Neural crest cell (in vitro differentiated cells): ENCODE data around the gene STIM2. TPM values are rescaled to one million over a fixed set of nuclear protein-coding genes. Genes with fewer than 3 reads are reported as not detected.
"Not testable (repeated sequence)": the region's sequence is repeated elsewhere in the genome, so short reads cannot be mapped to it uniquely, and the experiment has no call there.

Experiments used
- DNase-seq: peaks from one replicate; pipeline ENCODE4 v3.0.0; 2021; ENCODE audit warnings: low read depth, mixed read lengths, low spot score
- H3K27ac Mint-ChIP-seq: one replicate; pipeline ENCODE4 v1.8.0; 2021; ENCODE audit warnings: mild to moderate bottlenecking, mixed read lengths; ENCODE audit not compliant: unreplicated experiment
- H3K27me3 Mint-ChIP-seq: 2 replicates; pipeline ENCODE4 v1.8.0; 2021; ENCODE audit warnings: low read depth, mild to moderate bottlenecking, mixed read lengths
- H3K36me3 Mint-ChIP-seq: 2 replicates; pipeline ENCODE4 v1.8.0; 2021; ENCODE audit warnings: low read depth, mild to moderate bottlenecking, mixed read lengths
- H3K4me1 Mint-ChIP-seq: 2 replicates; pipeline ENCODE4 v1.8.0; 2021; ENCODE audit warnings: mixed read lengths
- H3K4me3 Mint-ChIP-seq: one replicate; pipeline ENCODE4 v1.8.0; 2021; ENCODE audit warnings: mild to moderate bottlenecking, mixed read lengths
- H3K9me3 Mint-ChIP-seq: 2 replicates; pipeline ENCODE4 v1.8.0; 2021; ENCODE audit warnings: mixed read lengths
- CTCF ChIP-seq: fragments of 200-600 bp; sonication (generic); conservative IDR thresholded peaks from 2 replicates; pipeline ENCODE4 v1.5.0; 2021; ENCODE audit warnings: antibody characterized with exemption, mild to moderate bottlenecking
- long read RNA-seq: library from polyadenylated mRNA; unstranded; transcript quantifications from one replicate; pipeline ENCODE4 v2.0.0, GENCODE V29; 2020
- total RNA-seq: library from RNA; stranded (reverse); gene quantifications from 2 replicates; pipeline ENCODE4 v1.2.1, GENCODE V29; 2021

STIM2 gene
- total RNA-seq, result 30.5 and 31.5 TPM in 2 replicates
- long read RNA-seq, partial matches to known transcripts, result 7 of 14 reads
- long read RNA-seq, other reads (novel, unspliced or antisense), result 7 of 14 reads

GRCh38 chr4:26860157-26860921 lies at the start of gene STIM2:
Gene STIM2 (plus strand): TSS chr4:26860841.
- DNase-seq, result peak; percentile 97
- no peaks in the 10 kb centered on the region for H3K9me3 Mint-ChIP-seq
- peak; percentile 55 for TF ChIP-seq CTCF
- no peaks in the 10 kb centered on the region for H3K27me3 Mint-ChIP-seq
- H3K27ac Mint-ChIP-seq, result peak within 1 kb of the TSS; percentile 90
- no peaks in the 10 kb centered on the region for H3K36me3 Mint-ChIP-seq
- H3K4me1 Mint-ChIP-seq, result peaks cover 51% of the 10 kb centered on the region
- H3K4me3 Mint-ChIP-seq, result peak within 1 kb of the TSS; percentile 97

GRCh38 chr4:26811571-26811970 lies 49.1 kb upstream of the STIM2 start:
- peaks cover 27% of the 10 kb centered on the region for H3K4me1 Mint-ChIP-seq
- H3K4me3 Mint-ChIP-seq, H3K27ac Mint-ChIP-seq, H3K27me3 Mint-ChIP-seq, H3K9me3 Mint-ChIP-seq, DNase-seq, H3K36me3 Mint-ChIP-seq: not testable (repeated sequence)

GRCh38 chr4:26812049-26812714 lies 48.5 kb upstream of the STIM2 start:
- Mint-ChIP-seq H3K4me1 (peaks cover 32% of the 10 kb centered on the region), H3K27ac (peak overlapping the region; percentile 83), H3K36me3 (no peaks in the 10 kb centered on the region), H3K9me3 (peaks cover 8% of the 10 kb centered on the region), H3K27me3 (no peaks in the 10 kb centered on the region), H3K4me3 (no peak overlapping the region)
- no peak for DNase-seq
- no peak for TF ChIP-seq CTCF

GRCh38 chr4:26813698-26814097 lies 46.9 kb upstream of the STIM2 start:
- H3K9me3 Mint-ChIP-seq, result peaks cover 8% of the 10 kb centered on the region

GRCh38 chr4:26815199-26815598 lies 45.4 kb upstream of the STIM2 start:
- H3K9me3 Mint-ChIP-seq, result peaks cover 8% of the 10 kb centered on the region
- H3K4me3 Mint-ChIP-seq, result no peak overlapping the region
- no peaks in the 10 kb centered on the region for H3K27me3 Mint-ChIP-seq
- no peak overlapping the region for H3K27ac Mint-ChIP-seq
- no peaks in the 10 kb centered on the region for H3K36me3 Mint-ChIP-seq
- DNase-seq, result no peak
- H3K4me1 Mint-ChIP-seq, result peaks cover 39% of the 10 kb centered on the region
- TF ChIP-seq CTCF, result no peak

More at GRCh38 chr4:26813698-26814097, 46.9 kb upstream of the STIM2 start:
- no peak for TF ChIP-seq CTCF
- DNase-seq, result no peak
- Mint-ChIP-seq H3K27me3 (no peaks in the 10 kb centered on the region), H3K27ac (no peak overlapping the region), H3K4me1 (peaks cover 34% of the 10 kb centered on the region), H3K4me3 (no peak overlapping the region), H3K36me3 (no peaks in the 10 kb centered on the region)

GRCh38 chr4:26815706-26816105 lies 44.9 kb upstream of the STIM2 start:
- DNase-seq, result peak; percentile 41

More at GRCh38 chr4:26815706-26816105, 44.9 kb upstream of the STIM2 start:
- H3K27me3 Mint-ChIP-seq, result no peaks in the 10 kb centered on the region
- TF ChIP-seq CTCF, result no peak
- H3K9me3 Mint-ChIP-seq, result peaks cover 6% of the 10 kb centered on the region
- no peaks in the 10 kb centered on the region for H3K36me3 Mint-ChIP-seq
- peak overlapping the region; percentile 39 for H3K4me3 Mint-ChIP-seq
- H3K27ac Mint-ChIP-seq, result no peak overlapping the region
- peaks cover 39% of the 10 kb centered on the region for H3K4me1 Mint-ChIP-seq
